ENCODE results near the gene WDR88.

- TF ChIP-seq CTCF (IDR thresholded peaks at IDR 0.05) (no peak), POLR2A (IDR thresholded peaks at IDR 0.05) (no peak)
Measured at GRCh38 chr19:33150852-33151518, 19.1 kb downstream of the WDR88 start.

Data from Peyer's patch (tissue), 4 donors.